ENCODE measurements around the gene PRKCB.

PRKCB gene

GRCh38 chr16:24041834-24042631 lies 206.2 kb downstream of the PRKCB start:
- H3K79me2 ChIP-seq (ENCODE audit: control insufficient read depth, low read length), result no peaks in the 10 kb centered on the region
- H3K4me3 ChIP-seq (ENCODE audit: low read length), result no peak overlapping the region
- no peaks in the 10 kb centered on the region for H3F3A ChIP-seq (ENCODE audit: control insufficient read depth, insufficient read depth)
- no peaks in the 10 kb centered on the region for H3K27me3 ChIP-seq (ENCODE audit: control insufficient read depth, low read length)
- H3K4me1 ChIP-seq (ENCODE audit: control insufficient read depth, low read length), result no peaks in the 10 kb centered on the region
- H4K20me1 ChIP-seq (ENCODE audit: control insufficient read depth, insufficient read depth, low read depth, low read length), result no peaks in the 10 kb centered on the region
- no peak overlapping the region for H3K4me2 ChIP-seq (ENCODE audit: low read length)
- H3K9me2 ChIP-seq (replicated peaks; ENCODE audit: control insufficient read depth, low read length), result no peaks in the 10 kb centered on the region
- H3K36me3 ChIP-seq (ENCODE audit: control insufficient read depth, low read length), result no peaks in the 10 kb centered on the region
- TF ChIP-seq, protein P1, sequence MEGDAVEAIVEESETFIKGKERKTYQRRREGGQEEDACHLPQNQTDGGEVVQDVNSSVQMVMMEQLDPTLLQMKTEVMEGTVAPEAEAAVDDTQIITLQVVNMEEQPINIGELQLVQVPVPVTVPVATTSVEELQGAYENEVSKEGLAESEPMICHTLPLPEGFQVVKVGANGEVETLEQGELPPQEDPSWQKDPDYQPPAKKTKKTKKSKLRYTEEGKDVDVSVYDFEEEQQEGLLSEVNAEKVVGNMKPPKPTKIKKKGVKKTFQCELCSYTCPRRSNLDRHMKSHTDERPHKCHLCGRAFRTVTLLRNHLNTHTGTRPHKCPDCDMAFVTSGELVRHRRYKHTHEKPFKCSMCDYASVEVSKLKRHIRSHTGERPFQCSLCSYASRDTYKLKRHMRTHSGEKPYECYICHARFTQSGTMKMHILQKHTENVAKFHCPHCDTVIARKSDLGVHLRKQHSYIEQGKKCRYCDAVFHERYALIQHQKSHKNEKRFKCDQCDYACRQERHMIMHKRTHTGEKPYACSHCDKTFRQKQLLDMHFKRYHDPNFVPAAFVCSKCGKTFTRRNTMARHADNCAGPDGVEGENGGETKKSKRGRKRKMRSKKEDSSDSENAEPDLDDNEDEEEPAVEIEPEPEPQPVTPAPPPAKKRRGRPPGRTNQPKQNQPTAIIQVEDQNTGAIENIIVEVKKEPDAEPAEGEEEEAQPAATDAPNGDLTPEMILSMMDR (IDR thresholded peaks at IDR 0.05; ENCODE audit: low read depth, low read length, poor library complexity, severe bottlenecking), result peak; percentile 68
- TF ChIP-seq EZH2phosphoT487 (IDR thresholded peaks at IDR 0.05; ENCODE audit: borderline replicate concordance, low read length), result no peak
- H3K27ac ChIP-seq (ENCODE audit: low read depth, low read length), result no peak overlapping the region
- no peaks in the 10 kb centered on the region for H3K9me3 ChIP-seq (ENCODE audit: control insufficient read depth, insufficient read depth, low read length)

DNA sequence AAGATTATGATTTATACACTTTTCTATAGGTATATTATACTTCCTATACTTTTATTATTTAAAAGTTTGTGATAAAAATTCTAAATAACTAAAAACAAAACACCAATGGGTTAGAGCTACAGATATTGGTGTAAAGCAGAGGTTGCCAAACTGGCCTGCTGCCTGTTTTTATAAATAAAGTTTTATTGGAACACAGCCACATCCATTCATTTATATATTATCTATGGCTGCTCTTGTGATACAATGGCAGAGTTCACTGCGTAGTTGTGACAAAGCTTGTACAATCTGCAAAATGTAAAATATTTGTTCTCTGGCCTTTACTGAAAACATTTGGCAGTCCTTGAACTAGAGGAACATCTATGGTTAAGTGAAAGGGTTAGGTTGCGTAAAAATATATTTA lies 208.7 kb downstream of the PRKCB start:
- Histone ChIP-seq H3F3A (ENCODE audit: control insufficient read depth, insufficient read depth) (no peaks in the 10 kb centered on the region), H3K9me2 (replicated peaks; ENCODE audit: control insufficient read depth, low read length) (no peaks in the 10 kb centered on the region), H3K4me1 (ENCODE audit: control insufficient read depth, low read length) (no peaks in the 10 kb centered on the region), H3K4me2 (ENCODE audit: low read length) (no peak overlapping the region), H3K27ac (ENCODE audit: low read depth, low read length) (no peak overlapping the region), H3K79me2 (ENCODE audit: control insufficient read depth, low read length) (no peaks in the 10 kb centered on the region), H3K27me3 (ENCODE audit: control insufficient read depth, low read length) (no peaks in the 10 kb centered on the region), H3K36me3 (ENCODE audit: control insufficient read depth, low read length) (no peaks in the 10 kb centered on the region), H4K20me1 (ENCODE audit: control insufficient read depth, insufficient read depth, low read depth, low read length) (no peaks in the 10 kb centered on the region), H3K9me3 (ENCODE audit: control insufficient read depth, insufficient read depth, low read length) (no peaks in the 10 kb centered on the region), H3K4me3 (ENCODE audit: low read length) (no peak overlapping the region)
- no peak for TF ChIP-seq EZH2phosphoT487 (IDR thresholded peaks at IDR 0.05; ENCODE audit: borderline replicate concordance, low read length)
- TF ChIP-seq, protein P1 (IDR thresholded peaks at IDR 0.05; ENCODE audit: low read depth, low read length, poor library complexity, severe bottlenecking), result no peak

GRCh38 chr16:24045641-24046040 lies 209.9 kb downstream of the PRKCB start:
- no peak for TF ChIP-seq EZH2phosphoT487 (IDR thresholded peaks at IDR 0.05; ENCODE audit: borderline replicate concordance, low read length)
- TF ChIP-seq, protein P1 (IDR thresholded peaks at IDR 0.05; ENCODE audit: low read depth, low read length, poor library complexity, severe bottlenecking), result peak; percentile 46
- H3K27me3 ChIP-seq (ENCODE audit: control insufficient read depth, low read length), result no peaks in the 10 kb centered on the region
- no peak overlapping the region for H3K4me2 ChIP-seq (ENCODE audit: low read length)
- no peaks in the 10 kb centered on the region for H3K9me2 ChIP-seq (replicated peaks; ENCODE audit: control insufficient read depth, low read length)
- H3K36me3 ChIP-seq (ENCODE audit: control insufficient read depth, low read length), result no peaks in the 10 kb centered on the region
- H3F3A ChIP-seq (ENCODE audit: control insufficient read depth, insufficient read depth), result no peaks in the 10 kb centered on the region
- no peak overlapping the region for H3K4me3 ChIP-seq (ENCODE audit: low read length)
- H4K20me1 ChIP-seq (ENCODE audit: control insufficient read depth, insufficient read depth, low read depth, low read length), result no peaks in the 10 kb centered on the region
- no peaks in the 10 kb centered on the region for H3K79me2 ChIP-seq (ENCODE audit: control insufficient read depth, low read length)
- H3K9me3 ChIP-seq (ENCODE audit: control insufficient read depth, insufficient read depth, low read length), result no peaks in the 10 kb centered on the region
- no peak overlapping the region for H3K27ac ChIP-seq (ENCODE audit: low read depth, low read length)
- no peaks in the 10 kb centered on the region for H3K4me1 ChIP-seq (ENCODE audit: control insufficient read depth, low read length)
